SIG-M5 treated with dmso at 0.1 percent for 504 hours (cell line): ENCODE data around the gene S100A2.
A peak's percentile ranks its signal among the peaks of the same experiment; 100 is the strongest.

Experiments used
- DNase-seq: peaks from one replicate; lab custom pipeline; 2025; ENCODE audit not compliant: unreplicated experiment; lab: John Stamatoyannopoulos, UW

The S100A2 gene

GRCh38 chr1:153565529-153566374 is at the start of gene S100A2:
TSS of gene S100A2 (minus strand) at chr1:153565844. CDS start at chr1:153563877, 1,967 bp downstream.
- peak; percentile 51 for DNase-seq

GRCh38 chr1:153615406-153615805 is 49.8 kb upstream of the S100A2 start:
- no peak for DNase-seq

GRCh38 chr1:153614906-153615305 is 49.3 kb upstream of the S100A2 start:
- DNase-seq: no peak

- no peak for DNase-seq
Observed at GRCh38 chr1:153614189-153614900, 48.7 kb upstream of the S100A2 start.

- no peak for DNase-seq
Observed at GRCh38 chr1:153613406-153613805, 47.8 kb upstream of the S100A2 start.

- no peak for DNase-seq
Observed at GRCh38 chr1:153612755-153613331, 47.2 kb upstream of the S100A2 start, which contains the start of gene S100A16. TSS of gene S100A16 (minus strand) at chr1:153613137. CDS start at chr1:153608151, 4,986 bp downstream.

- DNase-seq: no peak
Observed at GRCh38 chr1:153612111-153612754, 46.6 kb upstream of the S100A2 start.

GRCh38 chr1:153611356-153611755 is 45.7 kb upstream of the S100A2 start:
- DNase-seq: no peak

- DNase-seq: peak; percentile 45
Observed at GRCh38 chr1:153610811-153611301, 45.2 kb upstream of the S100A2 start.

GRCh38 chr1:153610334-153610733 is 44.7 kb upstream of the S100A2 start:
- DNase-seq: no peak

- no peak for DNase-seq
Observed at GRCh38 chr1:153609585-153609907, 43.9 kb upstream of the S100A2 start.

- peak; percentile 68 for DNase-seq
Observed at GRCh38 chr1:153608742-153609584, 43.3 kb upstream of the S100A2 start.

- peak; percentile 52 for DNase-seq
Observed at GRCh38 chr1:153608089-153608682, 42.5 kb upstream of the S100A2 start.

- DNase-seq: no peak
Observed at GRCh38 chr1:153607381-153607780, 41.7 kb upstream of the S100A2 start.

GRCh38 chr1:153606194-153606593 is 40.5 kb upstream of the S100A2 start:
- DNase-seq: no peak

- DNase-seq: no peak
Observed at GRCh38 chr1:153602749-153603148, 37.1 kb upstream of the S100A2 start.

- DNase-seq: no peak
Observed at GRCh38 chr1:153599847-153600246, 34.2 kb upstream of the S100A2 start.

GRCh38 chr1:153598309-153599172 is 32.9 kb upstream of the S100A2 start:
- DNase-seq: peak; percentile 100

GRCh38 chr1:153597206-153597605 is 31.6 kb upstream of the S100A2 start:
- DNase-seq: peak; percentile 31
